UCSD-AML1 (cell line): ENCODE measurements around the gene SPON1.

Source experiments
- DNase-seq: peaks from one replicate; lab custom pipeline; 2025; ENCODE audit not compliant: unreplicated experiment; lab: John Stamatoyannopoulos, UW

SPON1 gene

DNA sequence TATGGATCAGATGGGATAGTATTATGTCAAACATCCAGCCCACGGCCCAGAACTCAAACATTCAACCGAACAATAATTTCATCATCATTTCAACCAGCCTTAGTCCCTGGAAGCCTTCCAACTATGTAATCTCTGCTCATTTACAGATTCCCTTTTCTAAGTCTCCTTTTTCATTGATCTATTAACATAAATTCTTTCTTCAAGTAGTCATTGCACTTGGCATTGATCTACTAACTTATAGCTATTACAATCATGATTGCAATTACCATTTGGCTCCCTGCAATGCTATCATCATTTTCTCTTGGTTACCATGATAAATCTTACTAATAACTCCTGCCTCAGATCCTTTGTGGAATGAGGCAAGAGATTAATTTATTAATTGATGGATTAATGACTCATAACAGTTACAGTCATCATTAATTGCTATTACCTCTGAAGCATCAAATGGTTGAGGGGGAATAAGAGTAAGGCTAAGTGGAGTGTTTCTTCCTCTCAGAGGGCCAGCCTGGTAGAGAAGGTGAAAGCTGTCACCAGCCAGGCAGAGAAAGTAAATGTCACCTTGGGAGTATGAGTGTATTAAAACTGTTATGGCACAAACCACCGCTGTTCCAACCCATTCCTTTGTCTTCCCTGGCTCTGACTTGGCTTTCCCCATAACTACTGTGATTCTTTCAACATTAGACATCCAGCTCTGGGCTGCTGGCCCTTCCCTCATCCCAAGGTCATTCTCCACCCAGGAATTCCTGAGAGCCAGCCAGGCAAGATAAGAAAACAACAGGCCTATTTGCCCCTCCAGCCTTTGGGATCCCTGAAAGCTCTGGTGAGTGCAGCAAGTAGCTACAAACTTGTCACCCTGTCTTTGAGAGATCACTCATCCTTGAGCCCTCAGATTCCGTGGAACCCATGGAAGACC, 221.8 kb downstream of the SPON1 start:
- no peak for DNase-seq

DNA sequence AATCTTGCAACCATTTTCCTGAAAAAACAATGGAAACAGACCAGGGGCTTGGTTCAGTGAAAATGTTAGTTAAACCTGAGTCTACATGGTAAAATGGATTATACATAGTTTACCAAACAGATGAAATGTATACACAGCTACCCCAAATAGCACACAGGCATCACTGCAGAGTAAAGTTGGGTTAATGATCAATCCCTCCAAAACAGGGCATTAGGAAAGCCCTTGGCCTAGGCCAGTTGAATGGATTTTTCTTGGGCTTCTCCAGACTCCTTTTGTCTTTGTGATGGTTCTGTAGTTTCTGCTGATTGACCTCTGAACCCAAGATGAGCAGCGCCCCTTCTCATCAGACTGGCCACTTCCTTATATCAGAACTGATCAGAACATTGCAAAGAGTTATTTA, 222.9 kb downstream of the SPON1 start:
- no peak for DNase-seq

- DNase-seq, result no peak
Observed at GRCh38 chr11:14186046-14186775, 223.7 kb downstream of the SPON1 start.

- no peak for DNase-seq
Observed at GRCh38 chr11:14189874-14190273, 227.4 kb downstream of the SPON1 start.

DNA sequence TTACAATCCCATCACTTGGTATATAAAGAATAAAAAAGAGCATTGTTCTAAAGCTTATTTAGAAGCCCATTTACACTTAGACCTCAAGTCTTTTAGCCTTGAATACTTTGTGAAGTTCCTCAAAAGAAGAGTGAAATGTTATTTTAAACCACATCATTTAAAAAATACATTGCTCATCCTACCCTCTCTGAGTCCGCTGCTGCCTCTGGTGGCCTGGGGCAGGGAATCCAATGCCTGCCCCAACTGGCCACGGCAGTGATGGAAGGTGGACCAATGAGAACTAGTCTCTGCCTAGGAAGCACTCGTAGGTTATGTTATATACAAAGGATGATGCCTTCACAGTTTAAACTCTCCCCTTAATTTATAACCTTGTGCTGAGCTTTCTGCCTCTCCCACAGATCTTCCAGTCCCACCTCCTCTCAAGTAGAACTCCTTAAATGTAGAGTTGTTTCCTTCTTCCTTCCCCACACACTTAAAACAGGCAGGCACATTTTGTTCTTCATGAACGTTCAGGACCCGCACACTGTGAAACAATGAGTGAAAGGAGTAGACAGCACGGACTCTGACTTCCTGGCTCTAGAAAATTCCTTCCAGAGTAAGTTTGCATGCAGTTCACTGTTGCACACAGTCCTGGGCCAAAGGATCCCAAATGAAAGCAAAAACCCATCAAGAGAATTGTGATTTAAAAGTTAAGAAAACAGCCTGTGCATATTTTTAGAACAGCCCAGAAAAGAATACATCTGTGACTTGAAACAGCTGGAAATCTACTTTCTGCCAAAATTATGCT, 228.7 kb downstream of the SPON1 start:
- no peak for DNase-seq

DNA sequence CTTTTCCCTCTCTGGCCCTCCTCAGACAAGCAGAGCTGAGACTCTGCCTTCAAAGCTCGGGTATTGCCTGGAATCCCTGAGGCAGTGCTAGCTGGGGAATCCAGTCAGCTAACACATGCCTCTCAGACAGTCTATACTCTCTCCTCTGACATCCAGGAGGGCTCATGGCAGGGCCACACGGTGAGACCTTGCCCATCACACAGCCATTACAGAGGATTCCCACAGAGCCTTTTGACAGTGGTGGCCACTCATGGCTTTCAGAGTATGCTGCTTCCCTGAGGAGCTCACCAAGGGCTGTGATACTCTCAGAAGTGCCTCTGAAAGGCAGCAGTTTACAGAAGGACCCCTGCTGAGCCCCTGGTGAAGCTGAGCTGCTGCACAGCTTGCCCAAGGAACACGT, 231.1 kb downstream of the SPON1 start:
- no peak for DNase-seq

DNA sequence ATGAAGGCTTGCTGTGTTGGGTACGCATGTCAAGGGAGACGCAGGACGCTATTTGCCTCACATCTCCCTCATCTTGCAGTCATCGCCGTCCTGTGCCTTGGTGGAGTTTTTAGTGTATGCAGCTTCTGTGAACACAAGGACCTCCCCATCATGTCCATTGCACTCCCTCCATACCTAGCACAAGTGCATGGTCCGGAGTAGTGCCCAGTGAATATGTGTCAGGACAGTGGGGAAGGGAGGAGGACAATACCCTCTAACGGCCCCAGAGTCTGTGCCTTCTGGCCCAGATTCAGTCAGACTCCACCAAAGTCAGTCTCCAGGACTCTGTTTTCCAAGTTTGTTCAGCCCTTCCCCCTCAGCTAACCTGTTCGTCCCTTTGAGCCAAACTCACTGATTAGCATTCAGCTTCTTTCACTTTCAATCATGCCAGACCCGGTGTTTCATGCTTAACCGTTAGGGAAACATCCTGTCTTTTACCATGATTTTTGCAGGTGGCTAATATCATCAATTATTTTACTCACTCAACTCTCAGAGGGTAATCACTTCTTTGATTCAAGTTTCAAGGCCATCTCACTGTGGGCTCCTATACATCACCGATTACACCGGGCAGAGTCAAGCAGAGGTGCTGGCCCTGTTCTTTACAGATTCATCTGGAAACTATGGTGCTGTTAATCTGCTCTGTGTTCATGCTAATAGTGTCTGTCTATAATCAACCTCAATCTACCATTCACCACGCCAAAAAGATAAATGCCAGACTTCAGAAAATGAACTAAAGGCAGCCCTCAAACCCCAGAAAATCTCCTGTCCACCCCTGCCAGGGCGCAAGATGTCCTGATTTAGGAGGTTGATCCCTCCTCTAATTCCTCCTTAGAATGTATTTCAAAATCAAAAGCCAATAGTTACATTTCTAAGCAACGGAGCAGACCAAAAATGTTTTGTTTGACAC, 240.0 kb downstream of the SPON1 start:
- no peak for DNase-seq

GRCh38 chr11:14203321-14203720, 240.8 kb downstream of the SPON1 start:
- no peak for DNase-seq

- DNase-seq, result no peak
Observed at GRCh38 chr11:14212986-14213385, 250.5 kb downstream of the SPON1 start.

- no peak for DNase-seq
Observed at GRCh38 chr11:14218728-14219127, 256.2 kb downstream of the SPON1 start.

GRCh38 chr11:14223636-14224288, 261.2 kb downstream of the SPON1 start:
- no peak for DNase-seq

GRCh38 chr11:14224395-14224794, 261.9 kb downstream of the SPON1 start:
- no peak for DNase-seq

- DNase-seq, result no peak
Observed at GRCh38 chr11:14225666-14226065, 263.1 kb downstream of the SPON1 start.

GRCh38 chr11:14228356-14228755, 265.8 kb downstream of the SPON1 start:
- no peak for DNase-seq

DNA sequence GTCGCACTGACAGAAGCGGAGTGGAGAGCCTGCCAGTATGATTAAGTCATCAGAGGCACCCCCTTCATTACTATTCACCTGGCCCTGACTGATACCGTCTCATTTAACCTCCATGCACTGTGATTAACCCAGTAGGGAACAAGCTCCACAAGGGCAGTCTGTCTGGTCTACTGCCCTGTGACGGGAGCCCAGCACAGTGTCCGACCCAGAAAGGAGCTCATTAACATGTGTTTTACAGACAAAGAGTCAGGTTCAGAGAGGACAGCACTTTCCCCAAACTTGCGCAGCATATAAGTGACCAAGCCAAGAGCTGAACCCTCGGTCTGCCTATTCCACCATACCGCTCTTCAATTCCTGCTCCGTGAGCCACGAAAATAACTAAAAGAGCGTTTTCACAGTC, 266.9 kb downstream of the SPON1 start:
- no peak for DNase-seq

DNA sequence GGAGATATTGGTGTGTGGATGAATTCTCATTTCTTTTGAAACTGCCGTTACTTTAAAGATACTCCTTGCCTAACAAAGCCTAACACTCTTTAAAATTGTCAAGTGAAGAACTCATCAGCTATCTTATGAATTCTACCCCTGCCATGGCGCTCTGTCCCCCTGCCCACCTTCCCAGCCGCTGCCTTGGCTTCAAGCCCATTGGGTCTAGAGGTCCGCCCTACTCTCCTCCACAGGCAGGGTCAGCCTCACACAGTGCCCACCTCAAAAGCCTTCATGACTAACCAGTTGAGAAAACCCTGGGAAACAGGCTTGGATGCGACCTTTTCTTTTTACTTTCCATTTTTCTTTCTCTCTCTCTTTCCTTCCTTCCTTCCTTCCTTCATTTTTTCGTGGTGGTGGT, 267.9 kb downstream of the SPON1 start:
- DNase-seq, result no peak

DNA sequence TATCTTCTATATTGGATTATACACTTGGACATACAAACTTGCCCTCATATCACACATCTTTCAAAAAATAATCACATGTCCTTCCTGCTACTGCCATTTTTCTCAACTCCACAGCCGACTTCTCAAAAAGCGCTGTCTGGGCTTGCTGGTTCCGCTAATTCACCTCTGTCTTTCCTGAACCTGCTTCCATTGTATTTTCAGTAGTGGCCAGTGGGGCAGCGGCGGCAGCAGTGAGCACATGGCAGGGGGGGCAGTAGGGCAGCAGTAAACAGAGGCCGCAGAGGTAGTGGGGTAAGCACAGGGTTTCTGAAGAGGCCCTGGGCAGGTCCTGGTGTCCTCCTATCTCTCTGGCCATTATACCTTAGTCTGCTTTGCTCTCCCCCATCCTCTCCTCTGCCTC, 270.1 kb downstream of the SPON1 start:
- DNase-seq, result no peak

- no peak for DNase-seq
Observed at GRCh38 chr11:14234446-14234845, 271.9 kb downstream of the SPON1 start.

DNA sequence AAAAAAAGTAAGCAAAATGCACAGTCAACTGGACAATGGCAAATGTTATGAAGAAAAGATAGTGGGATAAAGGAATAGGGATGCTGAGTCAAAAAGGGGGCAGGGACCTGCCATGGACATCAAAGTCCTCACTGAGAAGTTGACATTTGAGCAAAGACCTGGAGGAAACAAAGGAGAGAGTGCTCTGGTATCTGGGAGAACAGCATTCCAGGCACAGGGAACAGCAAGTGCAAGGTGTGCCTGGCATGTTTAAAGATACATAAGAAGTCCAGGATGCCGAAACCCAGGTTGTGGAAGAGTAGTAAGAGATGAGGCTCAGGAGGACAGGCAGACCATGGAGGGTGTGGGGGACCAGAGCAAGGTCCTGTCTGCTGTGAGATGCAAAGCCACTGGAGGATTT, 273.2 kb downstream of the SPON1 start:
- no peak for DNase-seq

- DNase-seq, result no peak
Observed at GRCh38 chr11:14237444-14237961, 275.0 kb downstream of the SPON1 start.
